Raji (cell line): ENCODE measurements around the gene BRD1.

Experiments used
- POLR2A ChIP-seq: IDR thresholded peaks from 2 replicates; pipeline ENCODE4 v1.6.1; 2011; ENCODE audit warnings: low read depth, low read length, control low read depth; ENCODE audit not compliant: insufficient read depth

The BRD1 gene

DNA sequence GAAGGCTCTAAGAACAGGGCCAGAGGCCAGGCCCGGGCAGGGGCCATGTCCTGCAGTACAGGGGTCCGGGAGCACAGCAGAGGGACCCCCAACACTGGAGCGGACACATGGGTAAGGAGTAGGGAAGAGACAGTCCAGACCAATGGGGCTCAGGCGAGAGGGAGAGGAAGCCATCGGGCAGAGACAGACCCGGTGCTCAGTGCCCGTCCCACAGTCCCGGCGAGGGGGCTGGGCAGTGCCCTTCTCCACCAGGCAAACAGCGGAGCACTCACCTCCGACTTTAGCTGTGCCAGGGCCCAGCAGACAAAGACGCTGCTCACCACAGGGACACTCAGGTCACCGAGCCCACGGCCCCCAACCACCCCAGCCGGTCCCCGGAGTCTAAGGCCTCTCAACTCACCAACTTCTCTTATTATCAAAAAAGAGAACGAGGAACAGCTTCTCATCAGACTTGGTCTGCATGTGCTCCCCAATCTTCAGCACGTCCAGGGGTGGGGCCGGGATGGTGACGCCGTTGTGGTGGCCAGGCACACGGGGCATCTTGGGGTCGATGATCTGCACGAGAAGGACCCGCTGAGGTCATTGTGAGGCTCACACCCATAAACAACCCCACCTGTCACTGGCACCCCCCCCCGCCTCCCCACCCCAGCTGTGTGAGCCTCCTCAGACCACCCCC lies 52.3 kb downstream of the BRD1 start:
- TF ChIP-seq POLR2A: no peak

DNA sequence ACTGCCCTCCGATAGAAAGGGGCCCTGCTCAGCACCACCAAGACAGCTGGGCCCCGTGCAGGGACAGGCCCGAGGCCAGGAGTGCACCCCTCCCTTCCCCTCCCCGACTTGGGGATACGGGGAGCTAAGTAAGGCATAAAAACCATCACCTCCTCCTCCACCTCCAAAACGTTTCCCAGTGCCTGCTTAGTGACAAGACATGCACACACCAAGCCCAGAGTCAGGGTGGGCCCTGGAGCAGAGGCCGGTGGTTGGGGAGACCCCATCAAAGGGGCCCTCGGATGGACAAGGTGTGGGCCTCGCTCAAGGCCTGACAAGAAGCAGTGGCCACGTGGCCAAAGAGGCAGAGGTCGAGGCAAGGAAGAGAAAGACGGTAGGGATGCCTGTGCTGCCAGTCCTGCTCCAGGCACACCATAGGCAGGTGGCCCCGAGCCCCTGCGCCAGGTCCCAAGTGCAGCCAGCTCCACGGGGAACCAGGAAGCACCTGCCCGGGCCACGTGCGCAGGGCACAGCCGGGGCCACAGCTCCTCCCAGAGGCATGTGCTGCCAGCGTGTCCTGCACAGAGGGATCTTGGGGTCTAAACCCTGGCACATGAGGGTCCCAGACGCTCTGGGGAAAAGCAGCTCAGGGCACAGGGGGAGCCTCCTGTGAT lies 53.0 kb downstream of the BRD1 start:
- TF ChIP-seq POLR2A: no peak

DNA sequence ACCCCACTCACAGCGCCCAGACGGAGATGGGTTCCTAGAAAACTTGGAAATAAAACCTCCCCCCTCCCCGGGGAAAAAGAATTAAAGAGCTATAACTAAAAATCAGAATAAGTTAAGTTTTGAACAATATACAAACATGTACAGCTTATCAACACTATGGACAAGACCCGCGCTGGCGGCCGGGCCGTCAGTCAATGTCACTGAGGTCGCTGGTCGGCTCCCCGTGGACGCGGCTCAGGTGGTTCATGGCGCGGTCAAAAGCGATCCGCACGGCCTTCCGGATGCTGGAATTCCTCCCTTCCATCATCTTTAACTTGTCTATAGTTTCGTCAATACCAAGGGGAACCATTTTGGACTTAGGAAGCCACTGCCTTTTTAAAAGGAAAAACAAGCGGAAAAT lies 53.6 kb downstream of the BRD1 start:
- no peak for TF ChIP-seq POLR2A

DNA sequence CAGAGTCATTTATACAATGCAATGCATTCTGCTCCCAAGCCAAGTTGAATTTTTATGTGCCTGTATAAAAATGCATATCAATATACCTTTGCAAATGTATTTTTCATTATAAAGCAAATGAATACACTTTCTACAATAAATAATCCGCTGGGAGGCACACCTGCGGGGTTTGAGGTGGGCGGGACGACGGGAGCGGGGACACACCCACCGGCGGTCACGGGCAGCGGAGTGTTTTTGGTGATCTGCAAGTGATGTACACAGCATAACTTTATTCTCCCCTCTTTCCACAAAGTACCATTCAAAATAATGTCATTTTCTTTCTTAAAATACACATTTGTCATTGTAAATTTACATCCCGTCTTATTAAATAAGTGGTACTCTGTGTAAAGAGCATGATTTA lies 54.1 kb downstream of the BRD1 start:
- TF ChIP-seq POLR2A: no peak

DNA sequence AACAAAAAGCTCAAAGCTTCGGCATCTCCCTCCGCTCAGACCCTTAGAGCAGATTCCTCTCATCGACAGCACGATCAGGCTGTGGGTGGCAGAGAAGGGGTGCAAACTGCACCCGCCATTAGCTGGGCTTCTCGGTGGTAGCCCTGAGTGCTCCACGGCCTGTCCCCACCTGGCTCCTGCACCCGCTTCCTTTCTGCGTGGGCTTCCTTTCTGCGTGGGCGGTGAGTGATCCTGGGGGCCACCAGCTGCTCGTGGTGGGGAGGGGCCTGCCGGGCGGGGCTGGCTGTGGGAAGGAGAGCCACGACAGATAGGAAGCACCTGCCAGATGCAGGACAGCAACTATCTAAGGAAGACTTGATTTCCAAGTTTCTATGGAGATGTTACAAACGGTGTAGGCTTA lies 55.0 kb downstream of the BRD1 start:
- no peak for TF ChIP-seq POLR2A

DNA sequence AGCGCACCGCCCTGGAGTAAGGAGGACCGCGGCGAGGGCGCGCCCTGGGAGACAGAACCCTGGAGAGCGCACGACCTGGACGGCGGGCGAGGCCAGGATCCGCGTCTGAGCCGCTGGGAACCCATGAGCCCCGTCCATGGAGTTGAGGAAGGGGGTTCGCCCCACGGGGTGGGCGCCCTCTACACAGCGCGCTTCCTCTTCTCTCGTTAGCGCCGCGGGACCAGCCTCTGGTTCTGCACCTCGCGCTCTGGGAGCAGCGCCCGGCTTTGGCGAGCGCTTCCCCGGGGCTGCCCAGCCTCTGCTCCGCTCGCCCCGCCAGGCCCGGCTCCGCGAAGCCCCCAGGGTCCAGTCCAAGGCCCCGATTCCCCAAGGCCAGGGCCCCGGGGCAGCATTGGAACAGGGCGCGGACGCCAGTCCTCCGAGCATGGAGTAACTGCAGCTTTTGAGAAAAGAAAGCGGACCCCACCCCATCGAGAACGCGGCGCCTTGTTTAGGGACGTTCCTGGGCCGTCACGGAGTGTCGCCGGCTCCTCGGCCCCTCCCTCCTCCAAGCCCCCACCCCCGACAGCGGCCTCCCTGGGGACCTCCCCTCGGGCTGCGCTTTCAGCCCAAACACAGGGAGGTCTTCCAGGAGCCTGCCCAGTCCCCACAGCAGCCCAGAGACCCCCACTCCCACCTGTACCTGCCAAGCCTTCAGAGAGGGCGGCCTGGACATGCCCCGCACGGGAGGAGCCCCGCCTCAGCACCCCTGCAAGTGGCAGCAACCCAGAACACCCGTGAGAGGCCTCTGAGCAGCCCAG lies 56.2 kb downstream of the BRD1 start:
- no peak for TF ChIP-seq POLR2A

DNA sequence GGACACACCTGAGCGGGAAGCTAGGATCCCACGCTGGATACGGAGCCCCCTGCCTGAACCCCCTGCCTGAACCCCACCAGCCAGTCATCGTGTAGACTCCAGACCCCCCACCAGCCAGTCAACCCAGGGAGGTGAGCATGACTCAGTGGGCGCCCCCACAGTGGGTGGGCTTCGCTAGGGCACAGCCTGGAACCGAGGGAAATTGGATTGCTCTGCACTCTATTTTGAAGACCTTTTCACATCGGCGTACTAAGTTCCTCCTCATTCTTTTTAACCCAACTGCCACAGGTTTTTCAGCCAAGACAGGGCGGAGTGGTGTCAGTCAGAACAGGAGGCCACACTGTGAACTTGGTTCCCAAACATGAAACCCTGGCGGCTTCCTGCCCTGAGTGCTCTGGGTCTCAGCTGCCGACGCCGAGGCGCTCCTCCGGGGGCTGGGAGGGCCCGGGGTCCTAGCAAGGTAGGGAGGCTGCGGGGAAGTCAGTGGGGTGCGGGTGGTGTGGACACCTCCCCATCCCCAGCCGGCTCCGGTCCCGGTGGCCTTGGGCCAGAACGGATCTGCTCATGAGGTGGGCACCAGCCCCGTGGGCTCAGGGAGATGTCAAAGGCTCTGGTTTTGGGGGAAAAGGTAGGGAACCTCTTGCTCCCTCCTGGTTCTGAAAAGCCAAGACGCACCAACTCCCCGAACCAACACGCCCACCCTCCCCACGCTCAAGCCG lies 57.0 kb downstream of the BRD1 start:
- TF ChIP-seq POLR2A: no peak

DNA sequence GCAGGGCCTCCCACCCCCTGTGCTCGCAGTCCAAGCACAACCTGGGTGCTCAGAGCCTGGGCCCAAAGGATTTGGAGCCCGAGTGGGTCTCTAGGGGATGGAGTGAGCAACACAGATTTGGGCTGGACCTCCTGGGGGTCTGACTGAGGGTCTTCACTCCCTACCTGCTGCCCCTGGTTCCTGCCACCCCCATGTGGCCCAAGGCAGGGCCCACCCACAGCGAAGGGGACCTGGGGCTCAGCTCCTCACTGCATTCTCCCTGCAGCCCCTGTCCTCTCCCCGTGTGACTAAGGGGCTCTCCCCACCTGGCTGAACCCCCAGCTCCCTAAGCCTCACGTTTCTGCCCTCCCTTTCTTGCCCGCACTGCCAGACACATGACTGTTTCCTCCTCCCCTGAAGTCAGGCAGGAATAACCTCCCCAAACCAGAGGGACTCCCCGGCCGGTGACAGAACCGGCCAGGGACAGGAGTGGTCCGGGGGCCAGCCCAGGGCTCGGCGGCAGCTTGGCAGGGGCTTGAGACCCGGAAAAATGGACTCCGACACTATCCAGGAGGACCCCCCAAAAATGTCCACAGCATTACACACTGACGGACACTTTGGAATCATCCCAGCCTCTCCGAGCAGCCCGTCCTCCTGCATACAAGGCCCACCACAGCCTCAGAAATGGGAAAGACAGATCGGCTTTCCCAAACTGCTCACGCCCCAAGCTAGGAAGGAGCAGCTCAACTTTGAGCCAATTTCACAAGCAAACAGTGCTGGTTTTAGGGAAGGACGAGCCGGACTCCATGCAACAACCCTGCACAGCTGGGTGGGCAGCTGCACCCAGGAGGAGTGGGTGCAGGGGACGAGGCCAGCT lies 57.8 kb downstream of the BRD1 start:
- no peak for TF ChIP-seq POLR2A

DNA sequence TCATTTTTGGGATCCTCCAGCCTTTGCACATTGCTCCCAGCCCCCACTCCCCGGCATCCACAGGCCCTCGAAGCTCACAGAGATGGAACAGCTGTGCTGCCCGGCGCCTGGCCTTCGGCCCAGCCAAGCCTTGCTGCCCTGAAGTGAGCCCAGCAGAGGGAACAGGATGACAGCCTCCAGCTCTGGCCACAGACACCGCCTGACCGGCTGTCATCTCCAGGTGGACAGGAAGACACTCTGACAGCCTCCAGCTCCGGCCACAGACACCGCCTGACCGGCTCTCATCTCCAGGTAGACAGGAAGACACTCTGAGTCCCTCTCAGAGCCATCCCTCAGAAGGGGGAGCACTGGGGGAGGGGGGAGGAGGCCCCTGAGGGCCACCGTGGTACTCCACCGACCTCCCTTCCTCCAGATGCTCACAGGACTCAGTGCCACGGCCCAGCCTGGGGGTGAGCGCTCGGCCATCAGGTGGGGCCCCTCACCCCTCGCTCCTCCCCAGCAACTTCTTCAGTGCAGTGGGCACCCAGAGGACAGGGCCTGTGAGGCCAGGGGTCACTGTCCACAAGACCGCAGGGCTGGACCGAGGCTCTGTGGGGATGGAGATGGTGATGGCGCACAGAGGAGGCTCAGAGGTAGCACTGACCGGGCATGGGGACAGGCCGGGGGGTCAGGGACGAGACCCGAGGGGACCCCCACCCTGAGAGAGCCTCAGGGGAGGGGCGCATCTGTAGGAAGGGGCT lies 58.6 kb downstream of the BRD1 start:
- no peak for TF ChIP-seq POLR2A

DNA sequence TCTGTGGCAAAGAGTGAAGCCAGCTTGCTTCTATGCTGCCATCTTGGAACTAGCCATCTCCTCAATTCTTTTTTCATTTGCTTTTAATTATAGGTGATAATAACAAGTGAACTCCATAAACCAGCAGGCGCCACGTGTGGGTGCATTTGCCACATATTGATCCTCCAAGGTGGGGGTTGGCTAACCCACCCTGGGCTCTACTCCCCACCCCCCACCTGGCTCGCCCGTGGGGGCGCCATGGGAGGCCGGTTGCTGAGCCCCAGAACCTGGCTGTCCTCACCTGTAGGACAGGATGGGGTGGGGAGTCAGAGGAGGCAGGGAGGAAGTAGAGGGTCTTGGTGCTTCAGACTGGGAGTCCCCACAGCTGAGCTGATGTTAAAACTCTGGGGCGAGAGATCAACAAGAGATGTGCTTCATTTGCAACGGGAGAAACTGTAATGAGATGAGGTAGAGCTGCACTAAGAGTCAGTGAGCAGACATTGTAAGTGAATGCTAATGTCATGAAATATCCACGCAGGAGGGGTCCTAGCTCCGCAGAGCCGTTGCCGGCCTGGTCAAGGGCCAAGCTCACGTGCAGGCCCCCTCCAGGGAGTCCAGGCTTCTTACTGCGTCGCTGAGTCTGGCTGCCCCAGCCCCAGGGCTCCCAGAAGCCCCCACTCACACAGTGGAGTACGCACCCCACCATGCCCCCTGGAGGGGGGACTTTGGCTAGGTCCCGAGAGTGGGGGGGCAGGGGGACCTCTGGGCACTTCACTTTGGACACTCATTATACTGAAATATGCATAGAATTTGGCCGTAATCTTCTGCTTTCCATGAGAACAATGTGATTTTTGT lies 59.4 kb downstream of the BRD1 start:
- TF ChIP-seq POLR2A: no peak

DNA sequence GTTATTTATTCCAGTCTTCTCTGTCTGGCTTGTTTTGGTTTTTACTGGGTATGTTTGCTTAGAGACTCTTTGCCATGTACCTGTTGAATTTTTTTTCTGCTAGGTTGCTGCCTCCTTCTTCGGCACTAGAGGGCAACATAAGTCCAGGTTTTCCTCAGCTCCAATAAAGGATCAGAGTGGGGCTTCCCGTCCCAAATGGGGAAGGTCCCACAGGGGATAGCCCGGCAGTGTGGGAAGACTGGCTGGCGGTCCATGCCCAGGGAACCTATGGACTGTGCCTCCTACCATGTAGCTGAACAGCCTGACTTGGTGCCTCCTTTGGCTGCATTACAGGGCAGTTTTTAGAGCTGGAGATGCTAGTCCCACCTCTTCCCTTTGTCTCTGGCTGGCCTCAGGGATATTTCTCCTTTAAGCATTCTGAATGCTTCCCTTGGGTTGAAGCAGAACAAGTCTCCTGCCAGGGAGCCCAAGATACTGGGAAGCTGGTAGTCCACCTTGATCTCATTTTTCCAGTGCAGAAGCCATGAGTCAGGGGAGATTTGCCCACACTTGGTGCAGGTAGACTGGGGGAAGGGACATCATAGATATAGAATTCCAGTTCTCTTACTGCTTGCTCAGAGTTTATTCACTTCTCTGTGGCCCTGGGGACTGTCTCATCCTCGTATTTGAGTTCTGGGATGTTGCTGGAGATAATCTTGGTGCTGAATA lies 60.2 kb downstream of the BRD1 start:
- no peak for TF ChIP-seq POLR2A

DNA sequence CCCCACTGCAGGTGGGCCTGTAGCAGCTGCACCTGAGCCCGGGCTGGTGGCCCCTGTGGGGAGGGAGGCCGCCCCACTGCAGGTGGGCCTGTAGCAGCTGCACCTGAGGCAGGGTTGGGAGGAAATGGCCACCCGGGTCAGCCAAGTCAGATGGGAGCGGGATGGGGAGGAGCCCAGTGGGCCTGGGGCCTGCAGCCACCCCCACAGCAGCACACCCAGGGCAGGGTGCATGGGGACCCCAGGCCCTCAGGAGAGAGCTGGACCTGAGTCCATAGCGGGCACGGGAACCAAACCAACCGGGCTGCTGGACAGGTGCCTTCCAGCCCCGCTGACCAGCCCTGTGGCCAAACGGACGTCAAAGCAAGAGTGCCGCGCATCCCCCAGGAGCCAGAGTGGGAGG lies 61.7 kb downstream of the BRD1 start:
- no peak for TF ChIP-seq POLR2A

DNA sequence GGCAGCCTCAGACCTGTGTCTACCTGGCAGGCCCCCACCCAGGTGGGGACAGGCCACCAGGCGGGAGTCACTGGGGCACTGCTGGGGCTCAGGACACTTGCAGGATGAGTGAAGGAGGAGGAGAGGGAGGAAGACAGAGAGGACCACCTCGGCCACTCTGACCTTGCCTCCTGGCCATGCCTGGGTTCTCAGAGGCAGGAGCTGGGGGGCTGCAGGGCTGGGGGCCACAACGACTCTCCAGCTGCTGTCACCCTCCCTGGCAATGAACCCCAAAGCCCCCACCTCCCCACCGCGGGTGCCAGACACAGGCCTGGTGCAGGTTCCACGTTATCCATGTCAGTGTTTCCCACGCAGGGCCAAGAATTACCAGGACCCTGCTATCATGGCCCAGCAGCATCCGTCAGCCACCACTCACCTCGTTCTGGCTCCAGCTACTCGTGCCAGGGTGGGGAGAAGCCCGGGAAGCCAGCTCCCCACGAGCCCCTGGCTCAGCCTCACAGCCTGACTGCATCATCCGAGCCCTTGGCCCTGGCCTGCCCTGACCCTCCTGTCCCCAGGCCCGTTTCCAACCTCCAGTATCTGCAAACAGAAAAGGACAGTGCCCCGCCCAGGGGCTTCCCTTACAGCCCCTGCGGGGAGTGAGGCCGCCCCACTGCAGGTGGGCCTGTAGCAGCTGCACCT lies 62.4 kb downstream of the BRD1 start:
- TF ChIP-seq POLR2A: no peak
